Measurements from ENCODE around the gene PGP.
A peak's percentile ranks its signal among the peaks of the same experiment; 100 is the strongest.
"Not testable (repeated sequence)": the region's sequence is repeated elsewhere in the genome, so short reads cannot be mapped to it uniquely, and the experiment has no call there.

The PGP gene

GRCh38 chr16:2210009-2210332 lies 4.7 kb downstream of the PGP start:
- Histone ChIP-seq H3K9ac (ENCODE audit: low read length) (no peak overlapping the region), H3K27me3 (ENCODE audit: control insufficient read depth, insufficient read depth, low read length) (no peaks in the 10 kb centered on the region), H3K4me3 (ENCODE audit: low read length) (no peak overlapping the region), H3K4me1 (ENCODE audit: control insufficient read depth, insufficient read depth, low read length) (peaks cover 29% of the 10 kb centered on the region), H3K9me3 (ENCODE audit: control insufficient read depth, low read length) (no peaks in the 10 kb centered on the region), H3K36me3 (ENCODE audit: control insufficient read depth, insufficient read depth, low read length) (peaks cover 4% of the 10 kb centered on the region)

- Histone ChIP-seq H3K27me3 (ENCODE audit: control insufficient read depth, insufficient read depth, low read length) (no peaks in the 10 kb centered on the region), H3K36me3 (ENCODE audit: control insufficient read depth, insufficient read depth, low read length) (peaks cover 4% of the 10 kb centered on the region), H3K9ac (ENCODE audit: low read length) (no peak overlapping the region), H3K4me3 (ENCODE audit: low read length) (no peak overlapping the region), H3K4me1 (ENCODE audit: control insufficient read depth, insufficient read depth, low read length) (peaks cover 33% of the 10 kb centered on the region), H3K9me3 (ENCODE audit: control insufficient read depth, low read length) (no peaks in the 10 kb centered on the region)
Observed at GRCh38 chr16:2209258-2210008, 5.2 kb downstream of the PGP start.

GRCh38 chr16:2208772-2209171 lies 5.9 kb downstream of the PGP start:
- Histone ChIP-seq H3K27me3 (ENCODE audit: control insufficient read depth, insufficient read depth, low read length) (no peaks in the 10 kb centered on the region), H3K4me3 (ENCODE audit: low read length) (no peak overlapping the region), H3K4me1 (ENCODE audit: control insufficient read depth, insufficient read depth, low read length) (peaks cover 34% of the 10 kb centered on the region), H3K9ac (ENCODE audit: low read length) (no peak overlapping the region), H3K9me3 (ENCODE audit: control insufficient read depth, low read length) (no peaks in the 10 kb centered on the region), H3K36me3 (ENCODE audit: control insufficient read depth, insufficient read depth, low read length) (peaks cover 4% of the 10 kb centered on the region)

DNA sequence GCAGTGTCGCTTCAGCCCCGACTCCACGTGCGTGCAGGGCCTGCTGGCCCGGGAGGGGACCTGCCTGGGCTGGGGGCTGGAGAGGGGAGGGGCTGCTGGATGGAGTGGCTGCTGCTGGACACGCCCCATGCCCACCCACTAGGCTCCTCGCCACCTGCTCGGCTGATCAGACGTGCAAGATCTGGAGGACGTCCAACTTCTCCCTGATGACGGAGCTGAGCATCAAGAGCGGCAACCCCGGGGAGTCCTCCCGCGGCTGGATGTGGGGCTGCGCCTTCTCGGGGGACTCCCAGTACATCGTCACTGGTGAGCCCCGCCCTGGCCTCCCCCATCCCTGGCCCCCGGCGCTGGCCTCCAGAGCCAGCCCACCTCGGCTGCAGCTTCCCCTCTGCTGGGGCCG lies 6.3 kb downstream of the PGP start:
- Histone ChIP-seq H3K4me1 (ENCODE audit: control insufficient read depth, insufficient read depth, low read length) (peaks cover 30% of the 10 kb centered on the region), H3K27me3 (ENCODE audit: control insufficient read depth, insufficient read depth, low read length) (no peaks in the 10 kb centered on the region)

GRCh38 chr16:2207872-2208271 lies 6.8 kb downstream of the PGP start:
- Histone ChIP-seq H3K27me3 (ENCODE audit: control insufficient read depth, insufficient read depth, low read length) (no peaks in the 10 kb centered on the region), H3K9me3 (ENCODE audit: control insufficient read depth, low read length) (no peaks in the 10 kb centered on the region), H3K4me3 (ENCODE audit: low read length) (no peak overlapping the region), H3K4me1 (ENCODE audit: control insufficient read depth, insufficient read depth, low read length) (peaks cover 25% of the 10 kb centered on the region), H3K9ac (ENCODE audit: low read length) (no peak overlapping the region), H3K36me3 (ENCODE audit: control insufficient read depth, insufficient read depth, low read length) (peaks cover 4% of the 10 kb centered on the region)

More for the DNA sequence above, 6.3 kb downstream of the PGP start:
- H3K9me3 ChIP-seq (ENCODE audit: control insufficient read depth, low read length) = no peaks in the 10 kb centered on the region
- peaks cover 4% of the 10 kb centered on the region for H3K36me3 ChIP-seq (ENCODE audit: control insufficient read depth, insufficient read depth, low read length)
- H3K9ac ChIP-seq (ENCODE audit: low read length) = no peak overlapping the region
- H3K4me3 ChIP-seq (ENCODE audit: low read length) = no peak overlapping the region

DNA sequence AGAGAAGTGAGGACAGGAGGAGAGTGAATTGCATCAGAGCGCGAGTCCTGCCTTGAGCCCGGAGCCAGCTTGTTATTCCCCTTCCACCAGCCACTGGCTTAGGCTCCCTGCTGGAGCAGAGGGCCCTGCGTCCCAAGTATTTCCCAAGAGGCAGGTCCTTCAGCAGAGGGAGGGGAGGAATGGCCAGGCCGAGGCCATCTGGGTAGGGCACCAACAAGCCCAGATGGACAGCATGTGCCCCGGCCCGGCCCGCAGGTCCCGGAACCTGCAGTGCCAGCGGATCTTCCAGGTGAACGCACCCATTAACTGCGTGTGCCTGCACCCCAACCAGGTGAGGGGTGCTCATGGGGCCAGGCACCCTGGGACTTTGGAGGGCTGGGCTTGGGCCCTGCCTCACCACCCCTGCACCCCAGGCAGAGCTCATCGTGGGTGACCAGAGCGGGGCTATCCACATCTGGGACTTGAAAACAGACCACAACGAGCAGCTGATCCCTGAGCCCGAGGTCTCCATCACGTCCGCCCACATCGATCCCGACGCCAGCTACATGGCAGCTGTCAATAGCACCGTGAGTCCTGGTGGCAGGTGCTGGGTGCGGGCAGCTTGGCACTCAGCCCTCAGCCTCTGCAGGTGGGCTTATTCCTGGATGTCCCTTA lies 7.7 kb downstream of the PGP start:
- no peaks in the 10 kb centered on the region for H3K9me3 ChIP-seq (ENCODE audit: control insufficient read depth, low read length)
- H3K9ac ChIP-seq (ENCODE audit: low read length) = peak overlapping the region; percentile 89
- no peaks in the 10 kb centered on the region for H3K27me3 ChIP-seq (ENCODE audit: control insufficient read depth, insufficient read depth, low read length)
- peaks cover 16% of the 10 kb centered on the region for H3K4me1 ChIP-seq (ENCODE audit: control insufficient read depth, insufficient read depth, low read length)
- peaks cover 4% of the 10 kb centered on the region for H3K36me3 ChIP-seq (ENCODE audit: control insufficient read depth, insufficient read depth, low read length)
- H3K4me3 ChIP-seq (ENCODE audit: low read length) = no peak overlapping the region

DNA sequence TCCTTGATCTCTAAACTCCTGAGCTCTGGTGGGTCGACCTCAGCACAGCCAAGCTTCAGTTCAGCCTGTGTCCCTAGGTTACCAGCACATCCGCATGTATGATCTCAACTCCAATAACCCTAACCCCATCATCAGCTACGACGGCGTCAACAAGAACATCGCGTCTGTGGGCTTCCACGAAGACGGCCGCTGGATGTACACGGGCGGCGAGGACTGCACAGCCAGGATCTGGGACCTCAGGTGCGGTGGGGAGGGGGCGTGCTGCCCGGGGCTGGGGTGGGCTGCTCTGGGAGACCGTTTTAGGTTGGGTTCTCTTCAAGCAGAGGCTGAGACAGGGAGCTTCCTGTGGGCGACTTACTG lies 8.2 kb downstream of the PGP start:
- Histone ChIP-seq H3K9ac (ENCODE audit: low read length) (peak overlapping the region; percentile 89), H3K36me3 (ENCODE audit: control insufficient read depth, insufficient read depth, low read length) (peaks cover 4% of the 10 kb centered on the region), H3K27me3 (ENCODE audit: control insufficient read depth, insufficient read depth, low read length) (no peaks in the 10 kb centered on the region), H3K4me1 (ENCODE audit: control insufficient read depth, insufficient read depth, low read length) (peaks cover 13% of the 10 kb centered on the region), H3K9me3 (ENCODE audit: control insufficient read depth, low read length) (no peaks in the 10 kb centered on the region), H3K4me3 (ENCODE audit: low read length) (peak overlapping the region; percentile 87)

- peaks cover 4% of the 10 kb centered on the region for H3K36me3 ChIP-seq (ENCODE audit: control insufficient read depth, insufficient read depth, low read length)
- no peaks in the 10 kb centered on the region for H3K9me3 ChIP-seq (ENCODE audit: control insufficient read depth, low read length)
- peak overlapping the region; percentile 89 for H3K9ac ChIP-seq (ENCODE audit: low read length)
- no peaks in the 10 kb centered on the region for H3K27me3 ChIP-seq (ENCODE audit: control insufficient read depth, insufficient read depth, low read length)
- peaks cover 13% of the 10 kb centered on the region for H3K4me1 ChIP-seq (ENCODE audit: control insufficient read depth, insufficient read depth, low read length)
- H3K4me3 ChIP-seq (ENCODE audit: low read length) = peak overlapping the region; percentile 87
Observed at GRCh38 chr16:2205967-2206313, 8.7 kb downstream of the PGP start.

- H3K4me1 ChIP-seq (ENCODE audit: control insufficient read depth, insufficient read depth, low read length) = peaks cover 13% of the 10 kb centered on the region
- peak within 1 kb of the TSS; percentile 89 for H3K9ac ChIP-seq (ENCODE audit: low read length)
- peaks cover 4% of the 10 kb centered on the region for H3K36me3 ChIP-seq (ENCODE audit: control insufficient read depth, insufficient read depth, low read length)
- H3K27me3 ChIP-seq (ENCODE audit: control insufficient read depth, insufficient read depth, low read length) = no peaks in the 10 kb centered on the region
- no peaks in the 10 kb centered on the region for H3K9me3 ChIP-seq (ENCODE audit: control insufficient read depth, low read length)
- peak within 1 kb of the TSS; percentile 87 for H3K4me3 ChIP-seq (ENCODE audit: low read length)
Observed at GRCh38 chr16:2205104-2205966, 9.3 kb downstream of the PGP start, which contains the start of gene MLST8. MLST8 (plus strand) TSS chr16:2205454; CDS start chr16:2206086, 632 bp downstream.

GRCh38 chr16:2204416-2205103 lies 10.1 kb downstream of the PGP start:
- Histone ChIP-seq H3K36me3 (ENCODE audit: control insufficient read depth, insufficient read depth, low read length) (peaks cover 4% of the 10 kb centered on the region), H3K27me3 (ENCODE audit: control insufficient read depth, insufficient read depth, low read length) (no peaks in the 10 kb centered on the region), H3K9me3 (ENCODE audit: control insufficient read depth, low read length) (no peaks in the 10 kb centered on the region), H3K9ac (ENCODE audit: low read length) (peak overlapping the region; percentile 89), H3K4me1 (ENCODE audit: control insufficient read depth, insufficient read depth, low read length) (peaks cover 13% of the 10 kb centered on the region), H3K4me3 (ENCODE audit: low read length) (peak overlapping the region; percentile 3)

DNA sequence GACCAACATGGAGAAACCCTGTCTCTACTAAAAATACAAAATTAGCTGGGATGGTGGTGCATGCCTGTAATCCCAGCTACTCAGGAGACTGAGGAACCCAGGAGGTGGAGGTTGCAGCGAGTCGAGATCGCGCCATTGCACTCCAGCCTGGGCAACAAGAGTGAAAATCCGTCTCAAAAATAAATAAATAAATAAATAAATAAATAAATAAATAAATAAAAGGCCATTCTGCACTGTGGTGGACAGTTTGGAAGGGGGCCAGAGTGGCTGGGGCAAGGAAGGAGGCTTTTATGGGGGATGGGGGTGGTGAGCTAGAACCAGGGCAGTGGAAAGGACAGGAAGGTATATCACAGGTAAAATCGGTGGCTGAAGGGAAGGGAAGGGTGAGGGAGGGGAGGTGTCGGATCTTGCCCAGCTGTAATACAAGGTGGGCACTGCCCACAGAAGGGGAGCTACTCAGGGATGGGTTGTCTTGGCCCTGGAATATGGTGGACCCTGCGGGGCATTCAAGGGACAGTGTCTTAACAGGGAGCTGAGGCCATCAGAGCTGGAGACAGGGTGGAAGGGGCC lies 11.4 kb downstream of the PGP start:
- H3K9ac ChIP-seq (ENCODE audit: low read length); H3K27me3 ChIP-seq (ENCODE audit: control insufficient read depth, insufficient read depth, low read length); H3K36me3 ChIP-seq (ENCODE audit: control insufficient read depth, insufficient read depth, low read length); H3K9me3 ChIP-seq (ENCODE audit: control insufficient read depth, low read length); H3K4me3 ChIP-seq (ENCODE audit: low read length): not testable (repeated sequence)
- H3K4me1 ChIP-seq (ENCODE audit: control insufficient read depth, insufficient read depth, low read length) = peaks cover 13% of the 10 kb centered on the region

Measured in mucosa of stomach (tissue), 1 donor.